ENCODE measurements around the gene SCAMP1. TPM values are rescaled to one million over a fixed set of nuclear protein-coding genes. Genes with fewer than 3 reads are reported as not detected.

The SCAMP1 gene
- total RNA-seq, 1 experiment from 2014 or later = 28.7 TPM

DNA sequence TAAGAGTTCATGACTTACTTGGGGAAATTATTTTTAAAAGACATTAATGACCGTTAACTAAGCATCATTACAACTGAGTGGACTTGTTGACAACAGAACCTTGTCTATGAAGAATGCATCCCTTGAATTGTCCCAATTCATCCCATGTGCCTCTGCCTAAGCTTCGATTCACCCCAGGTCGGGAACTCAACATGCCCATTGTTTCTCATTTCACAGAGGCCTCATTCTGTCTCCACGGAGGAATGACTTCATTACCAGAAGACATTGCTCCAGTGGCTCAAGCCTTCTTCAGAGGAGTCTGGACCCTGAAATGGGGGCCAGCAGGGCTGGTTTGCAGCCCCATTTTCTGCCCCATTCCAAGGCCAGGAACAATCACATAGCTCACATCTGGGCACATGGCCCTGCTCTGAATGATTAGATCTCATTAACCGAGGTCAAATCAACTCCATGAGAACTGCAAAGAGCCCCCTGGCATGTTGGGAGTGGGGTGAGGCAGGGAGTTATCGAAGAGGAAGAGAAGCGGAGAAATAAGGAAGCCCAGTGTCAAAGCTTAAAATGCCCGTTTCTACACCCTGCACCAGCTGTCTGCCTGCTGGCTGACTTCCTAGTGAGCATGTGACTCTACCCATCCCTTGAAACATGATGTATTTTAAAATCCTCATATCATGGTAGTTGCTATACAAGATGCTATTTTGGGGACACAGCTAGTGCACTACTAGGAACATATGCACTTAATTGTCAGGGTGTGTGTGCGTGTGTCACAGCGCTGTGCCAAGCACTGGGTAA lies 150.9 kb downstream of the SCAMP1 start:
- intact Hi-C loops (cut with micrococcal nuclease; ENCODE audit: unreplicated experiment) = no loop called here
- no peak for DNase-seq (ENCODE audit: low spot score)
- BruUV-seq (replicated peaks) = no TSS peak
- H3K27me3 ChIP-seq (replicated peaks; ENCODE audit: insufficient read depth, low read depth, low read length, poor library complexity) = no peaks in the 10 kb centered on the region
- no peaks in the 10 kb centered on the region for H3K4me1 ChIP-seq (ENCODE audit: insufficient read depth, low read length, poor library complexity, severe bottlenecking)
- TF ChIP-seq EZH2 (IDR thresholded peaks at IDR 0.05; ENCODE audit: borderline replicate concordance, low read depth, low read length, poor library complexity, severe bottlenecking) = no peak
- CTCF ChIA-PET = no interaction called here
- no peaks in the 10 kb centered on the region for H3K9me3 ChIP-seq (ENCODE audit: low read depth, low read length, poor library complexity, severe bottlenecking)
- H3K36me3 ChIP-seq (ENCODE audit: insufficient read depth, low read length, poor library complexity, severe bottlenecking) = no peaks in the 10 kb centered on the region
- POLR2A ChIA-PET (ENCODE audit: low non-redundant PET) = no interaction called here
- H3K4me3 ChIP-seq (ENCODE audit: low read depth, low read length, poor library complexity, severe bottlenecking) = no peak overlapping the region
- no peak overlapping the region for H3K27ac ChIP-seq (ENCODE audit: low read depth, low read length, poor library complexity, severe bottlenecking)

DNA sequence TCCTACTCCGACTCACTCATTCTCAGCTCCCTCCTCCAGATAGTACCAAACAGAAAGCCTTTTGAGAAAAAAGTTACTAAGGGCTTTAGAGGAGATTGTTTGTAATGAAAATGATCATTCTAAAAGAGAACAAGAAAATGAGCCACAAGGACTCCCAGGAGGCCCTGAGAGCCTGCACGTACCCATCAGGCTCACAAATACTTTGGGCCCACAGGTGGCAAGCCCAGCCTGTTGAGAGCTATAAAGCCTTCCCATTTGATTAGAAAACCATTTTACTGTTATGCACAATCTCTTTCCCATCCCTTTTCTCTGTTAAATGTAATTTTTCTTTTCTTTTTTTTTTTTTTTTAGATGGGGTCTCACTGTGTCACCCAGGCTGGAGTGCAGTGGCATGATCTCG lies 152.0 kb downstream of the SCAMP1 start:
- no peaks in the 10 kb centered on the region for H3K27me3 ChIP-seq (replicated peaks; ENCODE audit: insufficient read depth, low read depth, low read length, poor library complexity)
- H3K27ac ChIP-seq (ENCODE audit: low read depth, low read length, poor library complexity, severe bottlenecking) = no peak overlapping the region
- no peak overlapping the region for H3K4me3 ChIP-seq (ENCODE audit: low read depth, low read length, poor library complexity, severe bottlenecking)
- DNase-seq (ENCODE audit: low spot score) = no peak
- POLR2A ChIA-PET (ENCODE audit: low non-redundant PET) = no interaction called here
- H3K4me1 ChIP-seq (ENCODE audit: insufficient read depth, low read length, poor library complexity, severe bottlenecking) = no peaks in the 10 kb centered on the region
- H3K9me3 ChIP-seq (ENCODE audit: low read depth, low read length, poor library complexity, severe bottlenecking) = no peaks in the 10 kb centered on the region
- TF ChIP-seq, protein P1, sequence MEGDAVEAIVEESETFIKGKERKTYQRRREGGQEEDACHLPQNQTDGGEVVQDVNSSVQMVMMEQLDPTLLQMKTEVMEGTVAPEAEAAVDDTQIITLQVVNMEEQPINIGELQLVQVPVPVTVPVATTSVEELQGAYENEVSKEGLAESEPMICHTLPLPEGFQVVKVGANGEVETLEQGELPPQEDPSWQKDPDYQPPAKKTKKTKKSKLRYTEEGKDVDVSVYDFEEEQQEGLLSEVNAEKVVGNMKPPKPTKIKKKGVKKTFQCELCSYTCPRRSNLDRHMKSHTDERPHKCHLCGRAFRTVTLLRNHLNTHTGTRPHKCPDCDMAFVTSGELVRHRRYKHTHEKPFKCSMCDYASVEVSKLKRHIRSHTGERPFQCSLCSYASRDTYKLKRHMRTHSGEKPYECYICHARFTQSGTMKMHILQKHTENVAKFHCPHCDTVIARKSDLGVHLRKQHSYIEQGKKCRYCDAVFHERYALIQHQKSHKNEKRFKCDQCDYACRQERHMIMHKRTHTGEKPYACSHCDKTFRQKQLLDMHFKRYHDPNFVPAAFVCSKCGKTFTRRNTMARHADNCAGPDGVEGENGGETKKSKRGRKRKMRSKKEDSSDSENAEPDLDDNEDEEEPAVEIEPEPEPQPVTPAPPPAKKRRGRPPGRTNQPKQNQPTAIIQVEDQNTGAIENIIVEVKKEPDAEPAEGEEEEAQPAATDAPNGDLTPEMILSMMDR (conservative IDR thresholded peaks at IDR 0.05; ENCODE audit: low read depth, low read length) = no peak
- TF ChIP-seq EZH2 (IDR thresholded peaks at IDR 0.05; ENCODE audit: borderline replicate concordance, low read depth, low read length, poor library complexity, severe bottlenecking) = no peak
- intact Hi-C loops (cut with micrococcal nuclease; ENCODE audit: unreplicated experiment) = no loop called here
- H3K36me3 ChIP-seq (ENCODE audit: insufficient read depth, low read length, poor library complexity, severe bottlenecking) = no peaks in the 10 kb centered on the region
- CTCF ChIA-PET = no interaction called here
- no TSS peak for BruUV-seq (replicated peaks)

DNA sequence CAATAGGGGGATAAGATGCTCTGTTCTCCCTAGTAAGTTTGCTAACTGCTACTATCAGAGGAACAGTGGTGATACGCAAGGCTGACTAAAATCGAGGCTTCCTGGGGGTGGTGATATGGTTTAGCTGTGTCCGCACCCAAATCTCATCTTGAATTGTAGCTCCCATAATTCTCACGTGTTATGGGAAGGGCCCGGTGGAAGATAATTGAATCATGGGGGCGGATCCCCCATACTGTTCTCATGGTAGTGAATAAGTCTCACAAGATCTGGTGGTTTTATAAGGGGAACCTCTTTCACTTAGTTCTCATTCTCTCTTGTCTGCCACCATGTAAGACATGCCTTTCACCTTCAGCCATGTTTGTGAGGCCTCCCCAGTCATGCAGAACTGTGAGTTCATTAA lies 153.0 kb downstream of the SCAMP1 start:
- H3K9me3 ChIP-seq (ENCODE audit: low read depth, low read length, poor library complexity, severe bottlenecking) = no peaks in the 10 kb centered on the region
- CTCF ChIA-PET = no interaction called here

More for the DNA sequence above, 153.0 kb downstream of the SCAMP1 start:
- Histone ChIP-seq H3K4me1 (ENCODE audit: insufficient read depth, low read length, poor library complexity, severe bottlenecking) (no peaks in the 10 kb centered on the region), H3K4me3 (ENCODE audit: low read depth, low read length, poor library complexity, severe bottlenecking) (no peak overlapping the region), H3K27ac (ENCODE audit: low read depth, low read length, poor library complexity, severe bottlenecking) (no peak overlapping the region), H3K36me3 (ENCODE audit: insufficient read depth, low read length, poor library complexity, severe bottlenecking) (no peaks in the 10 kb centered on the region), H3K27me3 (replicated peaks; ENCODE audit: insufficient read depth, low read depth, low read length, poor library complexity) (no peaks in the 10 kb centered on the region)
- POLR2A ChIA-PET (ENCODE audit: low non-redundant PET) = no interaction called here
- TF ChIP-seq, protein P1 (conservative IDR thresholded peaks at IDR 0.05; ENCODE audit: low read depth, low read length) = no peak
- no peak for TF ChIP-seq EZH2 (IDR thresholded peaks at IDR 0.05; ENCODE audit: borderline replicate concordance, low read depth, low read length, poor library complexity, severe bottlenecking)
- DNase-seq (ENCODE audit: low spot score) = no peak
- intact Hi-C loops (cut with micrococcal nuclease; ENCODE audit: unreplicated experiment) = no loop called here
- no TSS peak for BruUV-seq (replicated peaks)

Data from A673 (cell line).